ENCODE data around the gene HOXD12. TPM values are rescaled to one million over a fixed set of nuclear protein-coding genes. Genes with fewer than 3 reads are reported as not detected.
A peak's percentile ranks its signal among the peaks of the same experiment; 100 is the strongest.

Gene HOXD12
- total RNA-seq, 4 donors from 2014 or later = not detected

DNA sequence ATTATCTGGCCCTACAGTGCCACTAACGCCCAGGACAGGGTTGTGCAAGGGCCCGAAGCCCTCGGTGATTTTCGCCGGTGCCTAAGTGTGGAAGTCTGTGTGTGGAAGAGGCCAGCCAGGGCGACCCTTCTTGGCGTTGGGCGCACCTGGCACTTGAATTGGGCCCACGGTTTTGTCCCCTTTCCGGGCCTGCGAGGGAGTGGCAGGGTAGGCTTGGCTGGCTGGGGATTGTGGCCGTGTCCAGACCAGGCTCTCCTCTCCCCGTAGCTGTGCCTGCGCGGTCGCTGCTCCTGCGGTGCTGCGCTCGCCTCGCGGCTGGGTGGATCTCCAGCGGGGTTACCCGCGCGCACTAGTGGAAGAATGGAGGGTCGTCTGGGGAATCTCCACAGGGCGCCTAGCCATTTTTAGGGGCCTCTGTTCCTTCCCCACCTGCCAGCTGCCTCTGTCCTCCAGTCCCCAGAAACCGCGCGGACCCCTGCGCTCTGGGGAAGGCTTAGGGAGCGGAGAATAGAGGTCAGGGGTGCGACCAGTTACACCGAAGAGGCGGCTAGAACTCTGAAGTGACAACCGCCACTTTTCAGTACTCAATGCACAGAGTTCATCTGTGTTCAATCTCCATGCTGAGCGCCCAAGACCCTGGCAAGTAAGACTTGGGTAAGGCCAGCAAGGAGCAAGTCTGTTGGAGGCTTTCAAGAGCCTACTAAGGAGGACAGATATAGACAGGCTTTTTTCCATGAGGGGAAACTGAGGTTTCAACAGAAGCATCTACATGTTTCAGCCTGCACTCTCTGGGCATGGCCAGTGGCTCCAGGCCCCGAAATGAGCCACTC is 31.8 kb upstream of the HOXD12 start:
- peaks cover 4 to 100% (median 41%) of the 10 kb centered on the region in 4 donors for H3K27me3 ChIP-seq
- H3K27ac ChIP-seq = no peak overlapping the region
- intact Hi-C loops (cut with DNase I) = no loop called here
- no peaks in the 10 kb centered on the region for H3K9me3 ChIP-seq
- WGBS, 2 donors = 9 to 14% methylated on average over 7 to 10 of the region's 38 CpGs
- H3K36me3 ChIP-seq = no peaks in the 10 kb centered on the region
- H3K4me1 ChIP-seq = peaks cover 12 to 30% (median 15%) of the 10 kb centered on the region in 3 donors
- TF ChIP-seq POLR2A (IDR thresholded peaks at IDR 0.05) = no peak
- TF ChIP-seq, protein P1, sequence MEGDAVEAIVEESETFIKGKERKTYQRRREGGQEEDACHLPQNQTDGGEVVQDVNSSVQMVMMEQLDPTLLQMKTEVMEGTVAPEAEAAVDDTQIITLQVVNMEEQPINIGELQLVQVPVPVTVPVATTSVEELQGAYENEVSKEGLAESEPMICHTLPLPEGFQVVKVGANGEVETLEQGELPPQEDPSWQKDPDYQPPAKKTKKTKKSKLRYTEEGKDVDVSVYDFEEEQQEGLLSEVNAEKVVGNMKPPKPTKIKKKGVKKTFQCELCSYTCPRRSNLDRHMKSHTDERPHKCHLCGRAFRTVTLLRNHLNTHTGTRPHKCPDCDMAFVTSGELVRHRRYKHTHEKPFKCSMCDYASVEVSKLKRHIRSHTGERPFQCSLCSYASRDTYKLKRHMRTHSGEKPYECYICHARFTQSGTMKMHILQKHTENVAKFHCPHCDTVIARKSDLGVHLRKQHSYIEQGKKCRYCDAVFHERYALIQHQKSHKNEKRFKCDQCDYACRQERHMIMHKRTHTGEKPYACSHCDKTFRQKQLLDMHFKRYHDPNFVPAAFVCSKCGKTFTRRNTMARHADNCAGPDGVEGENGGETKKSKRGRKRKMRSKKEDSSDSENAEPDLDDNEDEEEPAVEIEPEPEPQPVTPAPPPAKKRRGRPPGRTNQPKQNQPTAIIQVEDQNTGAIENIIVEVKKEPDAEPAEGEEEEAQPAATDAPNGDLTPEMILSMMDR (IDR thresholded peaks at IDR 0.05) = no peak
- DNase-seq = no peak
- H3K4me3 ChIP-seq = peak overlapping the region; percentile 4 to 56 (median 26)

DNA sequence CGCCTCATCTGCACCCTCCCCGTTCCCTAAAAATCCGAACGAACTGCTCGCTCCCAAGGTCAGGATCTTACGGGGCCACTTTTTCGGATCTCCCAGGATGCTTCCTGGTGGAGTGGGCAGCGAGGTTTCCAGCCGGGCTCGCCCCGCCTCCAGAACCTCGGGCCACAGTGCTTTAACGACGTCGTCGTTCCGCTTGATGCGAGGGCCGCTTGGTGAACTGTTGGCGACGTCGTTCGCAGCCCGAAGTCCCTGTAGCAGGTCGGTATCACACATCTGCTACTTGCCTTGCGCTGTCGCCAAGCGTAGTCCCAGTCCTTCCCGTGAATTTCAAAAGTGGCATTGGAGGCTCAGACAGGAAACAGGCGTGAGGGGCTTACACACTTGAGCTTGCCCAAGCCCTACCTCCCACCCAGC is 31.2 kb upstream of the HOXD12 start:
- Histone ChIP-seq H3K27me3 (peaks cover 10 to 100% (median 45%) of the 10 kb centered on the region in 4 donors), H3K9me3 (no peaks in the 10 kb centered on the region), H3K36me3 (no peaks in the 10 kb centered on the region), H3K4me1 (peaks cover 12 to 30% (median 15%) of the 10 kb centered on the region in 3 donors), H3K4me3 (peak overlapping the region in 1 of 4 donors; percentile 29), H3K27ac (no peak overlapping the region)
- intact Hi-C loops (cut with DNase I) = no loop called here
- TF ChIP-seq, protein P1 (IDR thresholded peaks at IDR 0.05) = no peak
- no peak for TF ChIP-seq POLR2A (IDR thresholded peaks at IDR 0.05)
- WGBS, 2 donors = 13 to 28% methylated on average over 8 to 24 of the region's 30 CpGs
- DNase-seq = no peak

DNA sequence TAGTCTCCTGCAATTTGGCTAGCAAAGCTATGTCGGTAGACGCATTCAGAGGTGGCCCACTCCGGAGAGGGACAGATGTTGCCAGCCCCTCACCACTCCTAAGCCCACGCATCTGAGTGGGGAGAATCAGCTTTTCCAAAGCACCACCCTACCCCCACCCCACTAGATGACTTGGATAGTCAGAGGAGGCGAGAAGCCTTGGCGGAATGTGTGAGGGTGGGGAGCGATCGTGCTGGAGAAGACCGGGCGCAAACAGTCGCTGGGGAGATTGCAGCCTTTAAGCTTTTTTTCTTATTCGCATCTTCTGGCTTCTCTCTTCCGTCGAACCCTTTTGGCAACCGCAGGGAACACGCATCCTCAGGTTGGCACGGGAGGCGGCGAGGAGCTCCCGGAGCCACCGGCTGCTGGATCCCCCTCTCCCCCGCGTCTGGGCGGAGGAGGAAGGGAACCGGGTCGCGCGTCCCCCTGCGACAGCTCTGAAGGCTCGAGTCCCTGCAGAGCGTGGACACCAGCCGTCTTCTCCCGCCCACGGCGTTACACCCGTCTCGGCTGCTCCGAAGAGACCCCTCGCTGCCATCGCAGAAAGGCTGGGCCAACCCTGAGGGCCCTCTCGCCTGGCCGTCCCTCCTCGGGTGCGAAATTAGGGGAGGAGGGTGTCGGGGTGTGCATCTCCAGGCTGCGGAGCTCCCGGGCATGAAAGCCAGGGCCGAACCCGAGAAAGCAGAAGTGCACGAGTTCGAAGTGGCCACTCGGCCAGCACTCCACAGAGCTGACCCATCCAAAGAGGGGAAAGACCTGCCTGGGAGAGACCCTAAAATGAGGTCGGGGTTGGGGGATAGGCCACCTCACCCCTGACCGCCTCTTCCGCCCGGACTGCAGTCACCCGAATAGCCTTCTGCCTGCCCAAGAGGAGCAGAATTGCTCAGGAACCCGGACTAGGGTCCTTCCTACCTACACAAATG is 28.0 kb upstream of the HOXD12 start:
- intact Hi-C loops (cut with DNase I) = no loop called here
- H3K36me3 ChIP-seq = no peaks in the 10 kb centered on the region
- peaks cover 12 to 29% (median 15%) of the 10 kb centered on the region in 3 donors for H3K4me1 ChIP-seq
- TF ChIP-seq, protein P1 (IDR thresholded peaks at IDR 0.05) = no peak
- TF ChIP-seq POLR2A (IDR thresholded peaks at IDR 0.05) = no peak
- peaks cover 16 to 100% (median 62%) of the 10 kb centered on the region in 4 donors for H3K27me3 ChIP-seq
- no peaks in the 10 kb centered on the region for H3K9me3 ChIP-seq
- H3K27ac ChIP-seq = no peak overlapping the region
- 13 to 25% methylated on average over 25 to 29 of the region's 58 CpGs for WGBS, 2 donors
- DNase-seq = no peak
- H3K4me3 ChIP-seq = no peak overlapping the region

DNA sequence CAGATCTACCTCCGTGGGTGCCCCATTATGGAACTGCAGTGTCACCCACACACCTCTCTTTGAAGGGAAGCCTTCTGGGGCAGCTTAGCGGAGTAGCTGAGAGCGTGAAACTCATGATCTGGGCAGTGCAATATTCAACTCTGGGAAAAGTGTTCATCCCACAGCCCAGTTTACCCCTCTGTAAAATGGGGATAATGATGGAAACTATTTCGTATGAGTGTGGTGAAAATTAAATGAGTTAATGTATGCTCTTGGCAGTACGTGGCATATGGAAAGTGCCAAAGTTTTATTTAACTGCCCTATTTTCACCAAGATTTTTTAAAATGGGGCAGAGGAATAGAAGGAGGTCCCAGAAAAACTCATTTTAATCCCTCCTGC is 27.3 kb upstream of the HOXD12 start:
- 25 to 62% methylated on average over 2 to 3 of the region's 5 CpGs for WGBS, 2 donors
- H3K27me3 ChIP-seq = peaks cover 20 to 100% (median 62%) of the 10 kb centered on the region in 4 donors

More for the DNA sequence above, 27.3 kb upstream of the HOXD12 start:
- no peak overlapping the region for H3K27ac ChIP-seq
- H3K4me3 ChIP-seq = no peak overlapping the region
- no peaks in the 10 kb centered on the region for H3K36me3 ChIP-seq
- no peak for DNase-seq
- no peak for TF ChIP-seq POLR2A (IDR thresholded peaks at IDR 0.05)
- TF ChIP-seq, protein P1 (IDR thresholded peaks at IDR 0.05) = no peak
- intact Hi-C loops (cut with DNase I) = no loop called here
- H3K4me1 ChIP-seq = peaks cover 7 to 22% (median 11%) of the 10 kb centered on the region in 3 donors
- no peaks in the 10 kb centered on the region for H3K9me3 ChIP-seq
